GM12878 (cell line): ENCODE data around the gene AP2A2. TPM values are rescaled to one million over a fixed set of nuclear protein-coding genes. Genes with fewer than 3 reads are reported as not detected.

Experiments
- ATAC-seq: fragments of 200-7000 bp; cut with Tn5 transposase; 3 replicates; pipeline ENCODE4 v1.9.1; 2020; ENCODE audit warnings: mild to moderate bottlenecking, moderate library complexity
- BruUV-seq: library from RNA; stranded (reverse); fragments of 400-500 nt; replicated peaks from 2 replicates; lab custom pipeline; 2021; lab: Mats Ljungman, UMichigan
- CTCF ChIA-PET: fragments of 300-600 bp; sonication (Branson Sonifier 250); formaldehyde crosslinking; extraction: SDS; loops from one replicate; lab custom pipeline; 2021; ENCODE audit warnings: inconsistent platforms; lab: Yijun Ruan, JAX
- POLR2A ChIA-PET: fragments of 350-600 bp; formaldehyde crosslinking; extraction: SDS; loops from one replicate; lab custom pipeline; 2021; ENCODE audit warnings: inconsistent platforms; lab: Charles Lee
- RAD21 ChIA-PET: fragments of 300-600 bp; sonication (Branson Sonifier 250); formaldehyde crosslinking; loops from one replicate; lab custom pipeline; 2023; ENCODE audit warnings: antibody characterized with exemption; ENCODE audit not compliant: unreplicated experiment; lab: Charles Lee
- SMC1A ChIA-PET: fragments of 300-600 bp; sonication (Branson Sonifier 250); formaldehyde crosslinking; loops from one replicate; lab custom pipeline; 2023; ENCODE audit not compliant: unreplicated experiment, uncharacterized antibody; lab: Charles Lee
- DNase-seq: peaks from one replicate; pipeline ENCODE4 v3.0.0-alpha.2; 2011; ENCODE audit warnings: low read depth, low spot score
- FAIRE-seq: peaks from 3 replicates; lab custom pipeline; 2011; peaks lifted over from hg19 to GRCh38; lab: Jason Lieb, UNC
- H2AFZ ChIP-seq: 2 replicates; pipeline ENCODE4 v1.6.0; 2011; ENCODE audit warnings: low read depth, low read length, control low read depth; ENCODE audit not compliant: control insufficient read depth
- H3K27ac ChIP-seq: 2 replicates; pipeline ENCODE4 v1.5.1; 2011; ENCODE audit warnings: control low read depth; ENCODE audit not compliant: control insufficient read depth, insufficient read depth
- H3K27me3 ChIP-seq, 2 experiments: replicated peaks in 1 of 2; 2 replicates each; pipeline versions ENCODE4 v1.6.0 to v1.6.1; 2011; ENCODE audit warnings: low read length in 1 of 2; ENCODE audit not compliant: control insufficient read depth in 2 of 2, insufficient read depth in 2 of 2
- H3K36me3 ChIP-seq, 2 experiments: 2 replicates each; pipeline ENCODE4 v1.5.1; 2011; ENCODE audit warnings: low read length in 1 of 2; ENCODE audit not compliant: control insufficient read depth in 2 of 2, insufficient read depth in 2 of 2
- H3K4me1 ChIP-seq: 2 replicates; pipeline ENCODE4 v1.6.1; 2011; ENCODE audit warnings: mild to moderate bottlenecking, low read length, moderate library complexity, mixed read lengths; ENCODE audit not compliant: control insufficient read depth, insufficient read depth
- H3K4me2 ChIP-seq: 2 replicates; pipeline ENCODE4 v1.6.0; 2011; ENCODE audit warnings: control low read depth; ENCODE audit not compliant: control insufficient read depth, insufficient read depth
- H3K4me3 ChIP-seq: fragments of 200-600 bp; sonication (generic); 2 replicates; pipeline ENCODE4 v1.5.1; 2016
- H3K79me2 ChIP-seq: 2 replicates; pipeline ENCODE4 v1.6.0; 2011; ENCODE audit warnings: low read length; ENCODE audit not compliant: control insufficient read depth, insufficient read depth
- H3K9ac ChIP-seq: 2 replicates; pipeline ENCODE4 v1.8.0; 2011; ENCODE audit warnings: low read length, control low read depth, mixed read lengths; ENCODE audit not compliant: control insufficient read depth, insufficient read depth
- H3K9me3 ChIP-seq: replicated peaks from 3 replicates; pipeline ENCODE4 v1.5.1; 2011; ENCODE audit warnings: mild to moderate bottlenecking, low read length; ENCODE audit not compliant: control insufficient read depth, insufficient read depth
- H4K20me1 ChIP-seq: 2 replicates; pipeline ENCODE4 v1.6.0; 2011; ENCODE audit not compliant: control insufficient read depth, insufficient read depth
- FOS ChIP-seq: IDR thresholded peaks from 3 replicates; pipeline ENCODE4 v1.6.1; 2011; ENCODE audit warnings: borderline replicate concordance; ENCODE audit not compliant: insufficient read length; ENCODE audit errors: extremely low read depth
- GATAD2B ChIP-seq: fragments of 450-650 bp; conservative IDR thresholded peaks from 2 replicates; pipeline ENCODE4 v1.6.1; 2017; ENCODE audit warnings: low read depth, mild to moderate bottlenecking, moderate library complexity
- HCFC1 ChIP-seq: fragments of 150-350 bp; IDR thresholded peaks from 2 replicates; pipeline ENCODE4 v1.6.1; 2014; ENCODE audit warnings: low read length
- HDAC2 ChIP-seq: fragments of 200-600 bp; sonication (generic); IDR thresholded peaks from 2 replicates; pipeline ENCODE4 v1.6.1; 2017
- SIN3A ChIP-seq: IDR thresholded peaks from 2 replicates; pipeline ENCODE4 v1.6.1; 2012; ENCODE audit warnings: low read depth, low read length, improper control_type of control experiment
- SIX5 ChIP-seq: IDR thresholded peaks from 2 replicates; pipeline ENCODE4 v1.6.1; 2011; ENCODE audit warnings: mild to moderate bottlenecking, low read depth, low read length, moderate library complexity; ENCODE audit not compliant: severe bottlenecking
- SPI1 ChIP-seq: IDR thresholded peaks from 2 replicates; pipeline ENCODE4 v1.6.1; 2011; ENCODE audit warnings: low read depth, mild to moderate bottlenecking, low read length, moderate library complexity, borderline replicate concordance; ENCODE audit not compliant: insufficient read depth
- SREBF2 ChIP-seq: IDR thresholded peaks from 2 replicates; pipeline ENCODE4 v1.6.1; 2012; ENCODE audit warnings: mild to moderate bottlenecking, low read length
- STAT3 ChIP-seq: IDR thresholded peaks from 2 replicates; pipeline ENCODE4 v1.6.1; 2011; ENCODE audit warnings: low read depth, low read length, improper control_type of control experiment
- ZBTB11 ChIP-seq: fragments of 450-650 bp; formaldehyde crosslinking; IDR thresholded peaks from 2 replicates; pipeline ENCODE4 v1.5.0; 2022; ENCODE audit warnings: mild to moderate bottlenecking, missing genetic modification characterization
- ZNF207 ChIP-seq: fragments of 450-650 bp; IDR thresholded peaks from 2 replicates; pipeline ENCODE4 v1.6.1; 2014; ENCODE audit warnings: antibody characterized with exemption, mild to moderate bottlenecking, borderline replicate concordance
- WGBS: methylation state at CpG from one replicate; pipeline ENCODE4 v1.1.6; 2016; ENCODE audit warnings: low lambda C conversion rate; ENCODE audit not compliant: insufficient replicate concordance, insufficient coverage; ENCODE audit errors: missing lambda C conversion rate; 5-methylcytosine and 5-hydroxymethylcytosine counted together
- in situ Hi-C: fragments of 300-500 bp; cut with MboI; formaldehyde crosslinking; loops from 9 replicates; pipeline ENCODE4 v1.14.3; 2018; ENCODE audit warnings: mixed read lengths
- intact Hi-C: fragments of 100-400 bp; cut with micrococcal nuclease; formaldehyde crosslinking; loops from one replicate; pipeline ENCODE4 v1.14.2; 2022; ENCODE audit not compliant: unreplicated experiment
- polyA plus RNA-seq, 11 experiments: library from polyadenylated mRNA; depleted of rRNA in 4 of 11; unstranded in 6 of 11; stranded (reverse) in 5 of 11; fragments of >200 nt; fragmentation: Nextera tagmentation in 4 of 11; fragmentation: Illumina TruSeq in 1 of 11; extraction: Ambion mirVana in 4 of 11; extraction: Trizol in 1 of 11; gene quantifications; 1 replicate in 1 of 11; 2 replicates in 10 of 11; pipeline versions ENCODE4 v1.2.1 to v1.2.3, GENCODE V29; 2011 to 2016; ENCODE audit warnings: inconsistent platforms in 2 of 11, missing spikeins in 2 of 11, low read depth in 1 of 11
- total RNA-seq, 4 experiments: library from RNA; depleted of rRNA in 3 of 4; stranded (reverse); fragments of >200 nt in 3 of 4; fragmentation: Illumina TruSeq in 1 of 4; extraction: Trizol in 1 of 4; gene quantifications; 2 replicates each; pipeline versions ENCODE4 v1.2.1 to v1.2.3, GENCODE V29; 2013 to 2021

Gene AP2A2
- total and polyA plus RNA-seq, 10 of the 15 experiments (the other 5 are each of a cell fraction or from before 2014, with no cell fraction given): 0.58 to 48.8 (median 18.2) TPM

GRCh38 chr11:976431-977160 is 50.9 kb downstream of the AP2A2 start:
- no peak overlapping the region for H3K27ac ChIP-seq
- 89% methylated on average over 25 of the region's 26 CpGs for WGBS
- no peaks in the 10 kb centered on the region for H3K27me3 ChIP-seq
- intact Hi-C loops: no loop called here
- no peaks in the 10 kb centered on the region for H3K4me1 ChIP-seq
- TF ChIP-seq STAT3: no peak
- H3K4me2 ChIP-seq: no peak overlapping the region
- ChIA-PET CTCF (no interaction called here), SMC1A (no interaction called here), RAD21 (interaction anchor here (0.6 kb wide), 1 partner anchor 345 kb away, joined by 3 read pairs; no protein-coding TSS in a partner anchor), POLR2A (no interaction called here)
- ATAC-seq (no peak), DNase-seq (no peak), FAIRE-seq (no peak)
- BruUV-seq: no TSS peak
- in situ Hi-C loops: no loop called here
- no peaks in the 10 kb centered on the region for H4K20me1 ChIP-seq
- H3K9me3 ChIP-seq: no peaks in the 10 kb centered on the region
- peaks cover 6 to 18% of the 10 kb centered on the region in 2 experiments for H3K36me3 ChIP-seq
- H3K4me3 ChIP-seq: no peak overlapping the region
- no peak overlapping the region for H3K9ac ChIP-seq
- no peaks in the 10 kb centered on the region for H3K79me2 ChIP-seq
- no peak overlapping the region for H2AFZ ChIP-seq

GRCh38 chr11:977830-978720 is 52.4 kb downstream of the AP2A2 start:
- no peak overlapping the region for H3K4me3 ChIP-seq
- H3K36me3 ChIP-seq: peaks cover 3 to 10% of the 10 kb centered on the region in 2 experiments
- no peak for DNase-seq
- POLR2A ChIA-PET: no interaction called here
- RAD21 ChIA-PET: no interaction called here
- no peaks in the 10 kb centered on the region for H3K9me3 ChIP-seq
- no peaks in the 10 kb centered on the region for H3K4me1 ChIP-seq
- intact Hi-C loops (no loop called here), in situ Hi-C loops (no loop called here)
- CTCF ChIA-PET: no interaction called here
- no TSS peak for BruUV-seq
- no peak for ATAC-seq
- H3K4me2 ChIP-seq: no peak overlapping the region
- no peaks in the 10 kb centered on the region for H3K79me2 ChIP-seq
- H3K27me3 ChIP-seq: no peaks in the 10 kb centered on the region
- SMC1A ChIA-PET: no interaction called here
- H2AFZ ChIP-seq: no peak overlapping the region
- no peaks in the 10 kb centered on the region for H4K20me1 ChIP-seq
- H3K27ac ChIP-seq: no peak overlapping the region
- no peak for FAIRE-seq
- no peak overlapping the region for H3K9ac ChIP-seq
- 87% methylated on average over 28 of the region's 28 CpGs for WGBS
- TF ChIP-seq ZNF207 (no peak), SREBF2 (no peak), SPI1 (no peak), SIX5 (no peak), GATAD2B (no peak), FOS (no peak), ZBTB11 (no peak), SIN3A (no peak), HCFC1 (no peak), HDAC2 (no peak)
